Spleen (tissue), 7 donors: ENCODE measurements around the gene ZNF506.

Source experiments
- CTCF ChIP-seq, 11 experiments: fragments of 200-600 bp in 7 of 11; fragments of 450-650 bp in 4 of 11; sonication (generic) in 4 of 11; IDR thresholded peaks in 8 of 11; conservative IDR thresholded peaks in 3 of 11; 1 replicate in 7 of 11; 2 replicates in 4 of 11; pipeline versions ENCODE4 v1.4.0 to v1.8.0; 2016 to 2021; ENCODE audit warnings: antibody characterized with exemption in 11 of 11, inconsistent platforms in 4 of 11, mild to moderate bottlenecking in 1 of 11
- POLR2A ChIP-seq, 3 donors: fragments of 450-650 bp; IDR thresholded peaks; one replicate each; pipeline ENCODE4 v1.5.1; 2017; ENCODE audit warnings: antibody characterized with exemption in 3 of 3, mild to moderate bottlenecking in 1 of 3
- POLR2AphosphoS5 ChIP-seq, 3 donors: sonication (generic); formaldehyde crosslinking; IDR thresholded peaks; one replicate each; pipeline ENCODE4 v1.5.1; 2017; ENCODE audit warnings: antibody characterized with exemption in 3 of 3
- donor health status: DM: no; HTN: no; CAD: no; lungs with moderate emphysema.
- donor health status: DM: no; HTN: no; CAD: no.
- donor health status: DM: no; HTN: no; CAD: no.

- TF ChIP-seq POLR2A (IDR thresholded peaks at IDR 0.05) (peak; percentile 49 to 96 (median 87)), CTCF (IDR thresholded peaks at IDR 0.05 in 8 of 11, conservative IDR thresholded peaks at IDR 0.05 in 3 of 11) (no peak), POLR2AphosphoS5 (IDR thresholded peaks at IDR 0.05) (peak; percentile 84 to 97 (median 96))
Observed at GRCh38 chr19:19865750-19866610, 44.4 kb upstream of the ZNF506 start, which contains the start of gene ZNF253.
